Liver (tissue), 9 donors: ENCODE results near the gene MCF2L2. TPM values are rescaled to one million over a fixed set of nuclear protein-coding genes. Genes with fewer than 3 reads are reported as not detected.

Source experiments
- DNase-seq: peaks from one replicate; pipeline ENCODE4 v3.0.0-alpha.2; 2017; ENCODE audit warnings: low spot score
- H3K27ac ChIP-seq, 2 donors: one replicate each; pipeline ENCODE4 v1.7.0; 2013; ENCODE audit warnings: inconsistent platforms in 2 of 2, low read length in 2 of 2, control low read depth in 1 of 2, low read depth in 1 of 2, mild to moderate bottlenecking in 1 of 2
- H3K27me3 ChIP-seq, 4 donors: one replicate each; pipeline versions ENCODE4 v1.6.1 to v1.7.0; 2013; ENCODE audit warnings: low read length in 3 of 4, inconsistent platforms in 1 of 4, mild to moderate bottlenecking in 1 of 4, moderate library complexity in 1 of 4; ENCODE audit not compliant: control insufficient read depth in 4 of 4, insufficient read depth in 4 of 4
- H3K36me3 ChIP-seq, 4 donors: one replicate each; pipeline versions ENCODE4 v1.6.1 to v1.7.0; 2013; ENCODE audit warnings: low read length in 3 of 4, mild to moderate bottlenecking in 3 of 4, low read depth in 1 of 4, moderate library complexity in 1 of 4; ENCODE audit not compliant: control insufficient read depth in 4 of 4, insufficient read depth in 3 of 4
- H3K4me1 ChIP-seq, 4 donors: one replicate each; pipeline versions ENCODE4 v1.6.1 to v1.7.0; 2013; ENCODE audit warnings: low read length in 3 of 4, mild to moderate bottlenecking in 3 of 4, moderate library complexity in 1 of 4; ENCODE audit not compliant: control insufficient read depth in 4 of 4, insufficient read depth in 4 of 4
- H3K4me3 ChIP-seq, 3 donors: one replicate each; pipeline versions ENCODE4 v1.6.1 to v1.7.0; 2013; ENCODE audit warnings: low read length in 3 of 3, control low read depth in 1 of 3, low read depth in 1 of 3, mild to moderate bottlenecking in 1 of 3
- H3K9ac ChIP-seq, 2 donors: one replicate each; pipeline ENCODE4 v1.7.0; 2013; ENCODE audit warnings: low read length in 2 of 2, mild to moderate bottlenecking in 2 of 2, moderate library complexity in 2 of 2, control low read depth in 1 of 2, low read depth in 1 of 2
- H3K9me3 ChIP-seq, 4 donors: one replicate each; pipeline versions ENCODE4 v1.6.1 to v1.7.0; 2013; ENCODE audit warnings: low read length in 3 of 4; ENCODE audit not compliant: control insufficient read depth in 4 of 4
- CTCF ChIP-seq: fragments of 150-350 bp; IDR thresholded peaks from 2 replicates; pipeline ENCODE4 v1.5.1; 2017; ENCODE audit warnings: improper control_type of control experiment, low read depth, low read length; ENCODE audit not compliant: missing input control
- EGR1 ChIP-seq, 2 donors: IDR thresholded peaks; 2 replicates each; pipeline ENCODE4 v1.6.1; 2016 to 2018; ENCODE audit warnings: antibody characterized with exemption in 2 of 2, low read depth in 2 of 2
- FOXA1 ChIP-seq: IDR thresholded peaks from 2 replicates; pipeline ENCODE4 v1.6.1; 2016; ENCODE audit warnings: antibody characterized with exemption
- FOXA2 ChIP-seq: IDR thresholded peaks from 2 replicates; pipeline ENCODE4 v1.6.1; 2016; ENCODE audit warnings: antibody characterized with exemption
- GABPA ChIP-seq, 2 donors: IDR thresholded peaks in 1 of 2; conservative IDR thresholded peaks in 1 of 2; 2 replicates each; pipeline ENCODE4 v1.6.1; 2016; ENCODE audit warnings: antibody characterized with exemption in 2 of 2, mild to moderate bottlenecking in 1 of 2, moderate library complexity in 1 of 2
- HNF4A ChIP-seq, 2 donors: conservative IDR thresholded peaks; 2 replicates each; pipeline ENCODE4 v1.6.1; 2016; ENCODE audit warnings: antibody characterized with exemption in 2 of 2, mild to moderate bottlenecking in 2 of 2
- HNF4G ChIP-seq: IDR thresholded peaks from 2 replicates; pipeline ENCODE4 v1.6.1; 2016; ENCODE audit warnings: antibody characterized with exemption
- JUND ChIP-seq, 2 donors: IDR thresholded peaks; 2 replicates each; pipeline ENCODE4 v1.6.1; 2016; ENCODE audit warnings: antibody characterized with exemption in 2 of 2
- NR2F2 ChIP-seq: IDR thresholded peaks from 2 replicates; pipeline ENCODE4 v1.6.1; 2016; ENCODE audit warnings: antibody characterized with exemption
- RAD21 ChIP-seq, 2 donors: IDR thresholded peaks; 2 replicates each; pipeline ENCODE4 v1.6.1; 2016; ENCODE audit warnings: antibody characterized with exemption in 2 of 2, mild to moderate bottlenecking in 2 of 2
- RXRA ChIP-seq, 2 donors: IDR thresholded peaks; 2 replicates each; pipeline ENCODE4 v1.6.1; 2017 to 2018; ENCODE audit warnings: antibody characterized with exemption in 2 of 2, mild to moderate bottlenecking in 1 of 2
- SP1 ChIP-seq: IDR thresholded peaks from 2 replicates; pipeline ENCODE4 v1.6.1; 2018; ENCODE audit warnings: antibody characterized with exemption, mild to moderate bottlenecking
- TAF1 ChIP-seq: conservative IDR thresholded peaks from 2 replicates; pipeline ENCODE4 v1.6.1; 2016; ENCODE audit warnings: antibody characterized with exemption, mild to moderate bottlenecking
- YY1 ChIP-seq: IDR thresholded peaks from 2 replicates; pipeline ENCODE4 v1.6.1; 2016; ENCODE audit warnings: antibody characterized with exemption, mild to moderate bottlenecking
- ZBTB33 ChIP-seq: IDR thresholded peaks from 2 replicates; pipeline ENCODE4 v1.6.1; 2016; ENCODE audit warnings: antibody characterized with exemption
- WGBS: extraction: QIAGEN DNeasy Blood & Tissue Kit; methylation state at CpG from one replicate; pipeline ENCODE4 v1.1.7; 2013; 5-methylcytosine and 5-hydroxymethylcytosine counted together
- polyA plus RNA-seq, 2 donors: library from polyadenylated mRNA; stranded (reverse) in 1 of 2; unstranded in 1 of 2; fragments of 200-250 nt in 1 of 2; fragments of >200 nt in 1 of 2; fragmentation: Nextera tagmentation in 1 of 2; extraction: Ambion mirVana in 1 of 2; gene quantifications; one replicate each; pipeline versions ENCODE4 v1.2.1 to v1.2.3, GENCODE V29; 2013 to 2015
- total RNA-seq, 2 donors: library from RNA; depleted of rRNA; stranded (reverse); fragments of >200 nt; gene quantifications; one replicate each; pipeline ENCODE4 v1.2.3, GENCODE V29; 2014
- TF ChIP-seq, protein P1 (sequence below): IDR thresholded peaks from 2 replicates; pipeline ENCODE4 v1.6.1; 2016; ENCODE audit warnings: antibody characterized with exemption
- TF ChIP-seq, protein P2 (sequence below): IDR thresholded peaks from 2 replicates; pipeline ENCODE4 v1.6.1; 2016; ENCODE audit warnings: antibody characterized with exemption, mild to moderate bottlenecking
- TF ChIP-seq, protein P3 (sequence below): IDR thresholded peaks from 2 replicates; pipeline ENCODE4 v1.6.1; 2016; ENCODE audit warnings: antibody characterized with exemption
- donor health status: healthy.
- donor health status: healthy.
- donor health status: healthy.
- donor health status: healthy.
- donor health status: healthy.

Gene MCF2L2
- total and polyA plus RNA-seq, 4 donors = 0.02 to 0.47 (median 0.17) TPM; not detected in 1

GRCh38 chr3:183288117-183288516 lies 140.3 kb downstream of the MCF2L2 start:
- no peak for TF ChIP-seq ZBTB33
- TF ChIP-seq HNF4A (conservative IDR thresholded peaks at IDR 0.05) = no peak
- TF ChIP-seq JUND (IDR thresholded peaks at IDR 0.05) = no peak
- TF ChIP-seq, protein P1, sequence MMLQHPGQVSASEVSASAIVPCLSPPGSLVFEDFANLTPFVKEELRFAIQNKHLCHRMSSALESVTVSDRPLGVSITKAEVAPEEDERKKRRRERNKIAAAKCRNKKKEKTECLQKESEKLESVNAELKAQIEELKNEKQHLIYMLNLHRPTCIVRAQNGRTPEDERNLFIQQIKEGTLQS = no peak
- no peak for TF ChIP-seq RXRA (IDR thresholded peaks at IDR 0.05)
- TF ChIP-seq SP1 = no peak
- no peak for TF ChIP-seq NR2F2
- no peak for TF ChIP-seq RAD21 (IDR thresholded peaks at IDR 0.05)
- TF ChIP-seq TAF1 = no peak
- TF ChIP-seq FOXA1 = no peak
- TF ChIP-seq, protein P2, sequence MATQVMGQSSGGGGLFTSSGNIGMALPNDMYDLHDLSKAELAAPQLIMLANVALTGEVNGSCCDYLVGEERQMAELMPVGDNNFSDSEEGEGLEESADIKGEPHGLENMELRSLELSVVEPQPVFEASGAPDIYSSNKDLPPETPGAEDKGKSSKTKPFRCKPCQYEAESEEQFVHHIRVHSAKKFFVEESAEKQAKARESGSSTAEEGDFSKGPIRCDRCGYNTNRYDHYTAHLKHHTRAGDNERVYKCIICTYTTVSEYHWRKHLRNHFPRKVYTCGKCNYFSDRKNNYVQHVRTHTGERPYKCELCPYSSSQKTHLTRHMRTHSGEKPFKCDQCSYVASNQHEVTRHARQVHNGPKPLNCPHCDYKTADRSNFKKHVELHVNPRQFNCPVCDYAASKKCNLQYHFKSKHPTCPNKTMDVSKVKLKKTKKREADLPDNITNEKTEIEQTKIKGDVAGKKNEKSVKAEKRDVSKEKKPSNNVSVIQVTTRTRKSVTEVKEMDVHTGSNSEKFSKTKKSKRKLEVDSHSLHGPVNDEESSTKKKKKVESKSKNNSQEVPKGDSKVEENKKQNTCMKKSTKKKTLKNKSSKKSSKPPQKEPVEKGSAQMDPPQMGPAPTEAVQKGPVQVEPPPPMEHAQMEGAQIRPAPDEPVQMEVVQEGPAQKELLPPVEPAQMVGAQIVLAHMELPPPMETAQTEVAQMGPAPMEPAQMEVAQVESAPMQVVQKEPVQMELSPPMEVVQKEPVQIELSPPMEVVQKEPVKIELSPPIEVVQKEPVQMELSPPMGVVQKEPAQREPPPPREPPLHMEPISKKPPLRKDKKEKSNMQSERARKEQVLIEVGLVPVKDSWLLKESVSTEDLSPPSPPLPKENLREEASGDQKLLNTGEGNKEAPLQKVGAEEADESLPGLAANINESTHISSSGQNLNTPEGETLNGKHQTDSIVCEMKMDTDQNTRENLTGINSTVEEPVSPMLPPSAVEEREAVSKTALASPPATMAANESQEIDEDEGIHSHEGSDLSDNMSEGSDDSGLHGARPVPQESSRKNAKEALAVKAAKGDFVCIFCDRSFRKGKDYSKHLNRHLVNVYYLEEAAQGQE = no peak
- no peak for TF ChIP-seq HNF4G
- no peak for TF ChIP-seq FOXA2
- no peak for TF ChIP-seq GABPA (IDR thresholded peaks at IDR 0.05 in 1 of 2, conservative IDR thresholded peaks at IDR 0.05 in 1 of 2)
- TF ChIP-seq CTCF = no peak
- TF ChIP-seq, protein P3, sequence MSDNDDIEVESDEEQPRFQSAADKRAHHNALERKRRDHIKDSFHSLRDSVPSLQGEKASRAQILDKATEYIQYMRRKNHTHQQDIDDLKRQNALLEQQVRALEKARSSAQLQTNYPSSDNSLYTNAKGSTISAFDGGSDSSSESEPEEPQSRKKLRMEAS = no peak
- no peak for TF ChIP-seq YY1
- no peak for TF ChIP-seq EGR1 (IDR thresholded peaks at IDR 0.05; ENCODE audit: low read depth in 2 of 2)
- WGBS = 99% methylated on average over 2 of the region's 2 CpGs
- Histone ChIP-seq H3K36me3 (no peaks in the 10 kb centered on the region), H3K27ac (no peak overlapping the region), H3K27me3 (peaks cover 0 to 4% (median 0%) of the 10 kb centered on the region in 4 donors), H3K4me1 (peaks cover 0 to 12% (median 3%) of the 10 kb centered on the region in 4 donors), H3K9ac (no peak overlapping the region), H3K4me3 (no peak overlapping the region), H3K9me3 (no peaks in the 10 kb centered on the region)
- DNase-seq = no peak
